ENCODE results near the gene IMMP1L. TPM values are rescaled to one million over a fixed set of nuclear protein-coding genes. Genes with fewer than 3 reads are reported as not detected.

Gene IMMP1L
- total and polyA plus RNA-seq, 2 of the 8 experiments (the other 6 are each of a cell fraction or from before 2014, with no cell fraction given), result 27.4 to 47.7 TPM

DNA sequence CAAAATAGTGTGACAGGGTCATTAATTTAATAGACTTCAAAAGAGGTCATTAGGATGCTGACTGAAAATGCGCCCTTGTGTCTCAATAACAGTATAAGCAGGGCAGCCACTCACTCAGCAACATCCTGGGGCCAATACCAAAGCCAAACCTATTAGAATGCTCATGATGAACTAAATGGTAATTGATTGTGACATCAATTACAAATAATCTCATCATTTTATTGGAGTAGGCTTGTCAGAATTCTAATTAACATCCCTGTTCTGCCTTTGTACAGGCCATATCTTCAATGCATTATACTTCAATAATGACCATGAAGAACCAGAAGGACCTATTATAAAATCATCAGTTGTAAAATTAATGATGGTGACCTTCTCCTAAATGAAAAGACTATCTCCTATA, 75.6 kb downstream of the IMMP1L start:
- peaks cover 0 to 1% (median 0%) of the 10 kb centered on the region in 4 experiments; a peak in 1 of 7 replicates for H3K27me3 ChIP-seq (replicated peaks in 1 of 4; ENCODE audit: control insufficient read depth in 3 of 4, extremely low read depth in 1 of 4, insufficient read depth in 3 of 4, low read length in 3 of 4)
- WGBS, 2 experiments (ENCODE audit: extremely low coverage in 1 of 2, insufficient coverage in 1 of 2, insufficient read length in 1 of 2, insufficient replicate concordance in 2 of 2, low coverage in 1 of 2, low lambda C conversion rate in 2 of 2, missing lambda C conversion rate in 1 of 2), result 88% methylated on average over 1 of the region's 1 CpG; no CpG with 5 or more reads in 1 of the 2 experiments
- no peak overlapping the region for H3K9ac ChIP-seq (replicated peaks in 1 of 4; ENCODE audit: extremely low read depth in 1 of 4, low read depth in 3 of 4, low read length in 3 of 4)
- no peak overlapping the region for H4K5ac ChIP-seq (ENCODE audit: insufficient read length, low read depth, low read length)
- H3K23me2 ChIP-seq (ENCODE audit: low read depth, low read length), result no peaks in the 10 kb centered on the region
- no peak overlapping the region for H3K4me3 ChIP-seq (ENCODE audit: extremely low read depth in 1 of 4, insufficient read depth in 2 of 4, low read depth in 3 of 4, low read length in 4 of 4)
- H3K36me3 ChIP-seq (ENCODE audit: control insufficient read depth in 2 of 4, insufficient read depth in 4 of 4, low read length in 3 of 4), result peaks cover 0 to 9% (median 0%) of the 10 kb centered on the region in 4 experiments; a peak in 2 of 8 replicates
- H3K79me2 ChIP-seq (ENCODE audit: control insufficient read depth in 1 of 2, insufficient read depth in 2 of 2, low read length in 2 of 2), result no peaks in the 10 kb centered on the region
- H3K23ac ChIP-seq (ENCODE audit: insufficient read length), result no peak overlapping the region
- H2AFZ ChIP-seq (ENCODE audit: low read length), result no peak overlapping the region
- no peak overlapping the region for H3K56ac ChIP-seq (replicated peaks; ENCODE audit: insufficient read length, low read depth, low read length)
- no peak overlapping the region for H3K27ac ChIP-seq (ENCODE audit: low read depth, low read length)
- POLR2A ChIA-PET (ENCODE audit: partially characterized antibody), result no interaction called here
- TF ChIP-seq TBP (IDR thresholded peaks at IDR 0.05; ENCODE audit: low read depth, low read length), result no peak
- no peak for TF ChIP-seq CHD2 (IDR thresholded peaks at IDR 0.05; ENCODE audit: low read length)
- no peak for TF ChIP-seq KDM4A (IDR thresholded peaks at IDR 0.05; ENCODE audit: low read depth, low read length, severe bottlenecking)
- TF ChIP-seq EZH2 (IDR thresholded peaks at IDR 0.05; ENCODE audit: low read depth, low read length, severe bottlenecking), result no peak
- no peak overlapping the region for H3K14ac ChIP-seq (ENCODE audit: insufficient read length)
- no peak overlapping the region for H3K4ac ChIP-seq (replicated peaks; ENCODE audit: insufficient read length, low read depth, low read length)
- no peaks in the 10 kb centered on the region for H3K4me1 ChIP-seq (replicated peaks in 1 of 4; ENCODE audit: control insufficient read depth in 3 of 4, insufficient read depth in 4 of 4, low read length in 3 of 4)
- FAIRE-seq (no peak), DNase-seq (ENCODE audit: low read depth in 1 of 2, low spot score in 2 of 2) (no peak)
- H2BK5ac ChIP-seq (ENCODE audit: low read depth, low read length), result no peak overlapping the region
- H3K79me1 ChIP-seq (ENCODE audit: low read depth, low read length), result no peaks in the 10 kb centered on the region
- no peak overlapping the region for H4K91ac ChIP-seq (replicated peaks; ENCODE audit: insufficient read length, low read length)
- H2BK120ac ChIP-seq (replicated peaks; ENCODE audit: low read depth, low read length), result no peak overlapping the region
- no peaks in the 10 kb centered on the region for H4K20me1 ChIP-seq (replicated peaks in 1 of 2; ENCODE audit: control insufficient read depth in 1 of 2, insufficient read depth in 2 of 2, low read length in 2 of 2)
- no peak overlapping the region for H2AK5ac ChIP-seq (ENCODE audit: low read depth, low read length)
- H2BK12ac ChIP-seq (ENCODE audit: low read depth, low read length), result no peak overlapping the region
- CTCF ChIA-PET (ENCODE audit: partially characterized antibody), result no interaction called here
- H3K9me3 ChIP-seq (ENCODE audit: insufficient read depth in 2 of 2, low read depth in 1 of 2, low read length in 1 of 2), result no peaks in the 10 kb centered on the region
- no peak overlapping the region for H3K4me2 ChIP-seq (ENCODE audit: insufficient read depth in 1 of 2, low read depth in 2 of 2, low read length in 2 of 2)
- no peak overlapping the region for H2BK15ac ChIP-seq (ENCODE audit: low read length)
- H2BK20ac ChIP-seq (ENCODE audit: low read length), result no peak overlapping the region
- no peak overlapping the region for H3K18ac ChIP-seq (ENCODE audit: extremely low read depth, low read length)
- H4K8ac ChIP-seq (ENCODE audit: extremely low read depth, insufficient read depth, low read length), result no peak overlapping the region

Measured in H1 (cell line).